Neural cell (in vitro differentiated cells): ENCODE results near the gene PRRX1. TPM values are rescaled to one million over a fixed set of nuclear protein-coding genes. Genes with fewer than 3 reads are reported as not detected.

Experiments
- H2AFZ ChIP-seq: fragments of 200-600, 300-800 bp; sonication (generic), shearing (Covaris generic); 2 replicates; pipeline ENCODE4 v1.6.0; 2014; ENCODE audit warnings: low read depth, mild to moderate bottlenecking, antibody characterized with exemption, low read length, moderate library complexity
- H3F3A ChIP-seq: fragments of 200-600 bp; shearing (Covaris generic); 2 replicates; pipeline ENCODE4 v1.6.1; 2016; ENCODE audit warnings: mild to moderate bottlenecking, moderate library complexity, mixed read lengths, antibody characterized with exemption, low read length; ENCODE audit not compliant: insufficient read depth, poor library complexity, severe bottlenecking
- H3K27ac ChIP-seq: fragments of 200-600, 300-800 bp; sonication (generic), shearing (Covaris generic); 2 replicates; pipeline ENCODE4 v1.5.1; 2014; ENCODE audit warnings: mild to moderate bottlenecking, low read length, moderate library complexity
- H3K27me3 ChIP-seq: fragments of 300-800, 200-600 bp; sonication (generic), shearing (Covaris generic); 2 replicates; pipeline ENCODE4 v1.6.0; 2014; ENCODE audit warnings: mild to moderate bottlenecking, low read depth, low read length, moderate library complexity; ENCODE audit not compliant: insufficient read depth
- H3K36me3 ChIP-seq: fragments of 300-800, 200-600 bp; sonication (generic), shearing (Covaris generic); 2 replicates; pipeline ENCODE4 v1.5.1; 2014; ENCODE audit warnings: mild to moderate bottlenecking, antibody characterized with exemption, low read length, moderate library complexity; ENCODE audit not compliant: insufficient read depth
- H3K4me2 ChIP-seq: fragments of 300-800, 200-600 bp; sonication (generic), shearing (Covaris generic); 2 replicates; pipeline ENCODE4 v1.6.0; 2014; ENCODE audit warnings: mild to moderate bottlenecking, low read length
- H3K4me3 ChIP-seq: fragments of 300-800, 200-600 bp; sonication (generic), shearing (Covaris generic); 2 replicates; pipeline ENCODE4 v1.5.1; 2014; ENCODE audit warnings: mild to moderate bottlenecking, low read length, moderate library complexity
- H3K79me2 ChIP-seq: fragments of 200-600 bp; shearing (Covaris generic); replicated peaks from 2 replicates; pipeline ENCODE4 v1.6.0; 2014; ENCODE audit warnings: mild to moderate bottlenecking, low read length, moderate library complexity; ENCODE audit not compliant: insufficient read depth
- H3K9ac ChIP-seq: fragments of 300-800, 200-600 bp; sonication (generic), shearing (Covaris generic); 2 replicates; pipeline ENCODE4 v1.6.1; 2016; ENCODE audit warnings: mild to moderate bottlenecking, low read length, mixed read lengths
- H3K9me2 ChIP-seq: fragments of 200-600 bp; shearing (Covaris generic); 2 replicates; pipeline ENCODE4 v1.6.1; 2016; ENCODE audit warnings: mild to moderate bottlenecking, low read length, mixed read lengths; ENCODE audit not compliant: insufficient read depth
- H3K9me3 ChIP-seq: fragments of 200-600, 300-800 bp; sonication (generic), shearing (Covaris generic); 2 replicates; pipeline ENCODE4 v1.6.1; 2016; ENCODE audit warnings: mild to moderate bottlenecking, mixed run types, low read length, moderate library complexity, mixed read lengths
- H4K20me1 ChIP-seq: fragments of 200-600 bp; shearing (Covaris generic); 2 replicates; pipeline ENCODE4 v1.6.1; 2016; ENCODE audit warnings: mild to moderate bottlenecking, mixed run types; ENCODE audit not compliant: insufficient read depth
- EP300 ChIP-seq: fragments of 450-650 bp; conservative IDR thresholded peaks from 2 replicates; pipeline ENCODE4 v1.6.1; 2014; ENCODE audit warnings: antibody characterized with exemption, mild to moderate bottlenecking, moderate library complexity; ENCODE audit not compliant: poor library complexity, severe bottlenecking
- EZH2 ChIP-seq: fragments of 200-600, 300-800 bp; shearing (Covaris generic), sonication (generic); IDR thresholded peaks from 2 replicates; pipeline ENCODE4 v1.6.1; 2014; ENCODE audit warnings: antibody characterized with exemption, low read length, borderline replicate concordance, mild to moderate bottlenecking; ENCODE audit not compliant: insufficient read depth, poor library complexity, severe bottlenecking
- MXI1 ChIP-seq: fragments of 450-650 bp; conservative IDR thresholded peaks from 2 replicates; pipeline ENCODE4 v1.6.1; 2014; ENCODE audit warnings: antibody characterized with exemption, mild to moderate bottlenecking; ENCODE audit not compliant: poor library complexity, severe bottlenecking
- POLR2AphosphoS5 ChIP-seq: IDR thresholded peaks from 2 replicates; pipeline ENCODE4 v1.6.1; 2012
- RAD21 ChIP-seq: fragments of 450-650 bp; conservative IDR thresholded peaks from 2 replicates; pipeline ENCODE4 v1.6.1; 2014; ENCODE audit warnings: antibody characterized with exemption, mild to moderate bottlenecking, moderate library complexity
- SMC3 ChIP-seq: fragments of 450-650 bp; conservative IDR thresholded peaks from 2 replicates; pipeline ENCODE4 v1.6.1; 2014; ENCODE audit warnings: antibody characterized with exemption, mild to moderate bottlenecking, moderate library complexity; ENCODE audit not compliant: poor library complexity
- TAF1 ChIP-seq: IDR thresholded peaks from 2 replicates; pipeline ENCODE4 v1.6.1; 2012; ENCODE audit warnings: low read depth
- polyA plus RNA-seq: library from polyadenylated mRNA; depleted of rRNA; stranded (reverse); fragments of >200 nt; gene quantifications from 2 replicates; pipeline ENCODE4 v1.2.3, GENCODE V29; 2014
- TF ChIP-seq, protein P1 (sequence below): IDR thresholded peaks from 2 replicates; pipeline ENCODE4 v1.6.1; 2012; ENCODE audit warnings: borderline replicate concordance
- TF ChIP-seq, protein P2 (sequence below): fragments of 450-650 bp; IDR thresholded peaks from 2 replicates; pipeline ENCODE4 v1.5.1; 2014; ENCODE audit warnings: antibody characterized with exemption, mild to moderate bottlenecking, moderate library complexity; ENCODE audit not compliant: poor library complexity, severe bottlenecking

The PRRX1 gene
- polyA plus RNA-seq, 1 donor from 2014 or later = 0.10 TPM

DNA sequence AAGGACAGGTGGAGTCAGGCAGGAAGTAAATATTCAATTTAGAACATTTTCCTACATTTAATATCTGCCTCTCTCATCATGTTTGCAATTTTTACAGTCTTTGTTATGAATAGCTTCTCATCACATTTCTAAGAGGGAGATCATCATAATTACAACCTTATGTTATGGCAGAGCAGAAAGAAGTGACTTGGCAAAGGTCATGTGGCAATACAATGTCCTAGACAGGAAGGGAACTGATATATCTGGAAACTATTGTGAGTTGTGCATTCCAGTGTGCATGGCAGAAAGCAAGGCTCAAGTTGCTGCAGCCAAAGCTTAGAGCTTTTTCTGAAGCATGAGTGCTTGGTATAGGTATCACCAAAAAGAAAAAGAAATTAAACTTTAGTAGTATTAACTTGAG is 43.8 kb upstream of the PRRX1 start:
- no peaks in the 10 kb centered on the region for H3F3A ChIP-seq
- no peak overlapping the region for H3K27ac ChIP-seq
- H3K9me2 ChIP-seq = no peaks in the 10 kb centered on the region
- no peaks in the 10 kb centered on the region for H3K27me3 ChIP-seq
- TF ChIP-seq, protein P1, sequence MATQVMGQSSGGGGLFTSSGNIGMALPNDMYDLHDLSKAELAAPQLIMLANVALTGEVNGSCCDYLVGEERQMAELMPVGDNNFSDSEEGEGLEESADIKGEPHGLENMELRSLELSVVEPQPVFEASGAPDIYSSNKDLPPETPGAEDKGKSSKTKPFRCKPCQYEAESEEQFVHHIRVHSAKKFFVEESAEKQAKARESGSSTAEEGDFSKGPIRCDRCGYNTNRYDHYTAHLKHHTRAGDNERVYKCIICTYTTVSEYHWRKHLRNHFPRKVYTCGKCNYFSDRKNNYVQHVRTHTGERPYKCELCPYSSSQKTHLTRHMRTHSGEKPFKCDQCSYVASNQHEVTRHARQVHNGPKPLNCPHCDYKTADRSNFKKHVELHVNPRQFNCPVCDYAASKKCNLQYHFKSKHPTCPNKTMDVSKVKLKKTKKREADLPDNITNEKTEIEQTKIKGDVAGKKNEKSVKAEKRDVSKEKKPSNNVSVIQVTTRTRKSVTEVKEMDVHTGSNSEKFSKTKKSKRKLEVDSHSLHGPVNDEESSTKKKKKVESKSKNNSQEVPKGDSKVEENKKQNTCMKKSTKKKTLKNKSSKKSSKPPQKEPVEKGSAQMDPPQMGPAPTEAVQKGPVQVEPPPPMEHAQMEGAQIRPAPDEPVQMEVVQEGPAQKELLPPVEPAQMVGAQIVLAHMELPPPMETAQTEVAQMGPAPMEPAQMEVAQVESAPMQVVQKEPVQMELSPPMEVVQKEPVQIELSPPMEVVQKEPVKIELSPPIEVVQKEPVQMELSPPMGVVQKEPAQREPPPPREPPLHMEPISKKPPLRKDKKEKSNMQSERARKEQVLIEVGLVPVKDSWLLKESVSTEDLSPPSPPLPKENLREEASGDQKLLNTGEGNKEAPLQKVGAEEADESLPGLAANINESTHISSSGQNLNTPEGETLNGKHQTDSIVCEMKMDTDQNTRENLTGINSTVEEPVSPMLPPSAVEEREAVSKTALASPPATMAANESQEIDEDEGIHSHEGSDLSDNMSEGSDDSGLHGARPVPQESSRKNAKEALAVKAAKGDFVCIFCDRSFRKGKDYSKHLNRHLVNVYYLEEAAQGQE = no peak
- TF ChIP-seq EZH2 = no peak
- no peaks in the 10 kb centered on the region for H3K36me3 ChIP-seq
- H3K9me3 ChIP-seq = no peaks in the 10 kb centered on the region
- no peaks in the 10 kb centered on the region for H3K79me2 ChIP-seq
- H4K20me1 ChIP-seq = no peaks in the 10 kb centered on the region
- no peak overlapping the region for H3K4me2 ChIP-seq
- H3K9ac ChIP-seq = no peak overlapping the region
- H2AFZ ChIP-seq = no peak overlapping the region
- no peak overlapping the region for H3K4me3 ChIP-seq

DNA sequence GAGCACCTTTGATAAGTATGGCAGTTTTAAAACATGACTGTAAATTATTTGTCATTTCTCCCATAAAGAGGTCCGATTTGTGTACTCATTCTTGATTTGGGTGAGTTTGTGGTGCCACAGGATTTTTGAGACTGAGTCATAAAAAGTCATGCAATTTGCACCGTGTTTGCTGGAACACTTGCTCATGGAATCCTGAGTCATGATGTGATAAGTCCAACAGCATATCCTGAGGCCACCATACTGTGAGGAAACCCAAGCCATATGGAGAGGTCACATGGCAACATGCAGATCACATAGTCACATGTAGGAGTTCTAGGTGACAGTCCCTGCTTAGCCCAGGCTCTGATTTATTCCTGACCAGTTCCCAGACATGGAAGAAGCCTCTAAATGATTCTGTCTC is 40.8 kb upstream of the PRRX1 start:
- no peak overlapping the region for H3K9ac ChIP-seq
- H4K20me1 ChIP-seq = no peaks in the 10 kb centered on the region
- no peak overlapping the region for H3K4me2 ChIP-seq
- H2AFZ ChIP-seq = no peak overlapping the region
- H3F3A ChIP-seq = no peaks in the 10 kb centered on the region
- H3K27me3 ChIP-seq = no peaks in the 10 kb centered on the region
- H3K4me3 ChIP-seq = no peak overlapping the region
- TF ChIP-seq, protein P2, sequence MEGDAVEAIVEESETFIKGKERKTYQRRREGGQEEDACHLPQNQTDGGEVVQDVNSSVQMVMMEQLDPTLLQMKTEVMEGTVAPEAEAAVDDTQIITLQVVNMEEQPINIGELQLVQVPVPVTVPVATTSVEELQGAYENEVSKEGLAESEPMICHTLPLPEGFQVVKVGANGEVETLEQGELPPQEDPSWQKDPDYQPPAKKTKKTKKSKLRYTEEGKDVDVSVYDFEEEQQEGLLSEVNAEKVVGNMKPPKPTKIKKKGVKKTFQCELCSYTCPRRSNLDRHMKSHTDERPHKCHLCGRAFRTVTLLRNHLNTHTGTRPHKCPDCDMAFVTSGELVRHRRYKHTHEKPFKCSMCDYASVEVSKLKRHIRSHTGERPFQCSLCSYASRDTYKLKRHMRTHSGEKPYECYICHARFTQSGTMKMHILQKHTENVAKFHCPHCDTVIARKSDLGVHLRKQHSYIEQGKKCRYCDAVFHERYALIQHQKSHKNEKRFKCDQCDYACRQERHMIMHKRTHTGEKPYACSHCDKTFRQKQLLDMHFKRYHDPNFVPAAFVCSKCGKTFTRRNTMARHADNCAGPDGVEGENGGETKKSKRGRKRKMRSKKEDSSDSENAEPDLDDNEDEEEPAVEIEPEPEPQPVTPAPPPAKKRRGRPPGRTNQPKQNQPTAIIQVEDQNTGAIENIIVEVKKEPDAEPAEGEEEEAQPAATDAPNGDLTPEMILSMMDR = no peak
- TF ChIP-seq TAF1 = no peak
- no peak for TF ChIP-seq MXI1
- no peak for TF ChIP-seq SMC3
- TF ChIP-seq EZH2 = no peak
- TF ChIP-seq RAD21 = no peak
- TF ChIP-seq EP300 = no peak
- no peak for TF ChIP-seq POLR2AphosphoS5
- H3K9me2 ChIP-seq = no peaks in the 10 kb centered on the region
- no peaks in the 10 kb centered on the region for H3K9me3 ChIP-seq
- H3K27ac ChIP-seq = no peak overlapping the region
- H3K79me2 ChIP-seq = no peaks in the 10 kb centered on the region
- no peaks in the 10 kb centered on the region for H3K36me3 ChIP-seq

DNA sequence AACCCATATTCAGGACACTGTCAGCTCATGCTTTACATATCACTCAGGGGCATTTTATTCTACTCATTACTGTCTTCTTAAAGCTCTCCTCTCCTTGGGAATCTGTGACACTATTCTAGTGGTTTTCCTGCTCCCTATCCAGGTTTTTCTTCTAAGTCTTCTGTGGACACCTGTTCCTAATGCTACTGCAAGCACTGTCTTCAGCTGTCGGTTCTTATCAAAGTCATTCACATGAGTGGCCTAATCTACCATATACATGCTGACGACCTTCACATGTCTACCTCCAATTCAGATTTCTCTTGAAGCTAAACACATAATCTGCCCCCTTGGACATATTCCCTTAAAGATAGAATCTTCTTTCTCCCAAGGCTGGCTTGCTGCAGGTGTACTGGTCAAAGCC is 39.8 kb upstream of the PRRX1 start:
- no peak for TF ChIP-seq POLR2AphosphoS5
- Histone ChIP-seq H3K79me2 (no peaks in the 10 kb centered on the region), H3K27me3 (no peaks in the 10 kb centered on the region), H3K36me3 (no peaks in the 10 kb centered on the region), H3K27ac (no peak overlapping the region), H3K4me3 (no peak overlapping the region), H3F3A (no peaks in the 10 kb centered on the region), H3K9ac (no peak overlapping the region), H2AFZ (no peak overlapping the region), H3K9me2 (no peaks in the 10 kb centered on the region), H4K20me1 (no peaks in the 10 kb centered on the region), H3K9me3 (no peaks in the 10 kb centered on the region), H3K4me2 (no peak overlapping the region)
